Uterus (tissue), 4 donors: ENCODE measurements around the gene PRPS2. TPM values are rescaled to one million over a fixed set of nuclear protein-coding genes. Genes with fewer than 3 reads are reported as not detected.

Experiments
- DNase-seq, 2 donors: peaks; one replicate each; pipeline ENCODE4 v3.0.0-alpha.2; 2019 to 2020
- H3K27ac ChIP-seq, 2 donors: fragments of 200-600 bp; sonication (generic); 1 replicate in 1 of 2; 2 replicates in 1 of 2; pipeline ENCODE4 v1.5.1; 2016 to 2018
- H3K27me3 ChIP-seq, 2 donors: fragments of 200-600 bp; sonication (generic); one replicate each; pipeline ENCODE4 v1.5.1; 2018 to 2019; ENCODE audit warnings: control low read depth in 1 of 2
- H3K36me3 ChIP-seq, 2 donors: fragments of 200-600 bp; sonication (generic); one replicate each; pipeline ENCODE4 v1.5.1; 2019; ENCODE audit warnings: control low read depth in 1 of 2
- H3K4me1 ChIP-seq, 2 donors: fragments of 200-600 bp; sonication (generic); one replicate each; pipeline ENCODE4 v1.5.1; 2018 to 2019; ENCODE audit warnings: control low read depth in 1 of 2
- H3K4me3 ChIP-seq, 2 donors: fragments of 200-600 bp; sonication (generic); 1 replicate in 1 of 2; 2 replicates in 1 of 2; pipeline ENCODE4 v1.5.1; 2018 to 2019; ENCODE audit warnings: mild to moderate bottlenecking in 1 of 2
- H3K9me3 ChIP-seq, 2 donors: fragments of 200-600 bp; sonication (generic); one replicate each; pipeline ENCODE4 v1.5.1; 2019; ENCODE audit warnings: control low read depth in 1 of 2
- CTCF ChIP-seq, 4 experiments: fragments of 200-600 bp in 2 of 4; fragments of 450-650 bp in 2 of 4; sonication (generic) in 2 of 4; IDR thresholded peaks; one replicate each; pipeline ENCODE4 v1.5.1; 2016 to 2019; ENCODE audit warnings: antibody characterized with exemption in 4 of 4, mild to moderate bottlenecking in 2 of 4, moderate library complexity in 1 of 4
- POLR2A ChIP-seq, 2 donors: fragments of 450-650 bp; IDR thresholded peaks; one replicate each; pipeline ENCODE4 v1.6.1; 2016; ENCODE audit warnings: antibody characterized with exemption in 2 of 2, mild to moderate bottlenecking in 1 of 2, moderate library complexity in 1 of 2
- intact Hi-C: fragments of 100-400 bp; cut with DNase I; formaldehyde crosslinking; loops from one replicate; pipeline ENCODE4 v1.15.1; 2023; ENCODE audit warnings: low total_unique reads
- total RNA-seq, 4 donors: library from RNA; depleted of rRNA in 3 of 4; stranded (reverse); fragments of >200 nt in 3 of 4; gene quantifications; one replicate each; pipeline versions ENCODE4 v1.1.0 to v1.2.4, GENCODE V29; 2014 to 2023
- donor health status: DM: yes; HTN: yes; CAD: no.

Gene PRPS2
- total RNA-seq, 4 donors from 2014 or later, result 12.8 to 67.9 (median 32.4) TPM

DNA sequence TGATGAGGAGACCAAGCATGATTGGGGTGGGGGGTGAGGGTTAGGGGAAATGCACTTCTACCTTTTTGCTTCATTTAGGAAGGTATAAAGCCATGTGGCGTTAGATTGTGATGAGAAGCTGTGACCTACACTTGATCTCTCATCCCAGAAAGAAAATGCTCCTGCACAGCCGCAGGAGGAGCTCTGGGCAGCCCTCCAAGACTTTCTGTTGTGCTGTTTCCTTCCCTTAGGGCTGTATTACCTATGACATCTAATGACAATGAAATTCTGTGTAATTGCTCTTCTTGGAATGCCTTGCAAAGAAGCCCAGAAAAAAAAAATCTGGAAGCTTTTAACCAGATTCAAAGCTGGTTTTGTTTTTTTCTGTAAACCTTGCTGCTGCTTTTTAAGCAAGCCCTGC, 13.4 kb downstream of the PRPS2 start:
- no peaks in the 10 kb centered on the region for H3K9me3 ChIP-seq
- no peak overlapping the region for H3K27ac ChIP-seq
- H3K4me3 ChIP-seq, result no peak overlapping the region
- DNase-seq, result no peak
- TF ChIP-seq CTCF (IDR thresholded peaks at IDR 0.05), result no peak
- TF ChIP-seq POLR2A (IDR thresholded peaks at IDR 0.05), result no peak
- no peaks in the 10 kb centered on the region for H3K4me1 ChIP-seq
- H3K27me3 ChIP-seq, result no peaks in the 10 kb centered on the region
- intact Hi-C loops, result no loop called here
- H3K36me3 ChIP-seq, result no peaks in the 10 kb centered on the region

- TF ChIP-seq CTCF (IDR thresholded peaks at IDR 0.05) (no peak), POLR2A (IDR thresholded peaks at IDR 0.05) (no peak)
- no peak for DNase-seq
- no peak overlapping the region for H3K4me3 ChIP-seq
- intact Hi-C loops, result no loop called here
- no peaks in the 10 kb centered on the region for H3K27me3 ChIP-seq
- H3K4me1 ChIP-seq, result no peaks in the 10 kb centered on the region
- H3K36me3 ChIP-seq, result no peaks in the 10 kb centered on the region
- no peak overlapping the region for H3K27ac ChIP-seq
- H3K9me3 ChIP-seq, result no peaks in the 10 kb centered on the region
Measured at GRCh38 chrX:12805333-12805732, 14.1 kb downstream of the PRPS2 start.

GRCh38 chrX:12811658-12812057, 20.4 kb downstream of the PRPS2 start:
- Histone ChIP-seq H3K9me3 (no peaks in the 10 kb centered on the region), H3K27me3 (no peaks in the 10 kb centered on the region), H3K27ac (no peak overlapping the region), H3K36me3 (no peaks in the 10 kb centered on the region), H3K4me3 (no peak overlapping the region), H3K4me1 (no peaks in the 10 kb centered on the region)
- no peak for DNase-seq
- intact Hi-C loops, result no loop called here
- TF ChIP-seq POLR2A (IDR thresholded peaks at IDR 0.05) (no peak), CTCF (IDR thresholded peaks at IDR 0.05) (no peak)

GRCh38 chrX:12814420-12814819, 23.2 kb downstream of the PRPS2 start:
- Histone ChIP-seq H3K4me1 (no peaks in the 10 kb centered on the region), H3K36me3 (no peaks in the 10 kb centered on the region)

DNA sequence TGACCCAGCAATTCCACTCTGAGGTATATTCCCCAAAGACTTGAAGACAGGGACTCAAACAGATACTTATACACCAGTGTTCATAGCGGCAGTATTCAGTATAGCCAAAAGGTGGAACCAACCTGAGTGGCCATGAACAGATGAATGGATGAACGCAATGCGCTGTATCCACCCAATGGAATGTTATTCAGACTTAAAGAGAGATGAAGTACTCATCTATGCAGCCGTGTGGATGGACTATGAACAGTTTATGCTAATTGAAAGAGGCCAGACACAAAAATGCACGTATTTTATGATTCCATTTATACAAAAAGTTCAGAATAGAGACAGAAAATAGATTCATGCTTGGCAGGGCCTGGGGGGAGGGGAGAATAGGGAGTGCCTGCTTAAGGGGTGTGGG, 26.3 kb downstream of the PRPS2 start:
- Histone ChIP-seq H3K27ac (no peak overlapping the region), H3K36me3 (no peaks in the 10 kb centered on the region), H3K9me3 (no peaks in the 10 kb centered on the region), H3K4me1 (no peaks in the 10 kb centered on the region), H3K27me3 (no peaks in the 10 kb centered on the region), H3K4me3 (no peak overlapping the region)
- no peak for DNase-seq
- intact Hi-C loops, result no loop called here
- TF ChIP-seq CTCF (IDR thresholded peaks at IDR 0.05) (no peak), POLR2A (IDR thresholded peaks at IDR 0.05) (no peak)

More at GRCh38 chrX:12814420-12814819, 23.2 kb downstream of the PRPS2 start:
- Histone ChIP-seq H3K27me3 (no peaks in the 10 kb centered on the region), H3K27ac (no peak overlapping the region), H3K4me3 (no peak overlapping the region), H3K9me3 (no peaks in the 10 kb centered on the region)
- TF ChIP-seq POLR2A (IDR thresholded peaks at IDR 0.05) (no peak), CTCF (IDR thresholded peaks at IDR 0.05) (peak in 3 of 4 experiments; percentile 30 to 47 (median 47))
- DNase-seq, result no peak
- intact Hi-C loops, result no loop called here
